ENCODE data around the gene TCF4. TPM values are rescaled to one million over a fixed set of nuclear protein-coding genes. Genes with fewer than 3 reads are reported as not detected.
A peak's percentile ranks its signal among the peaks of the same experiment; 100 is the strongest.

The TCF4 gene
- total RNA-seq, 1 donor from 2014 or later, result 86.7 TPM

DNA sequence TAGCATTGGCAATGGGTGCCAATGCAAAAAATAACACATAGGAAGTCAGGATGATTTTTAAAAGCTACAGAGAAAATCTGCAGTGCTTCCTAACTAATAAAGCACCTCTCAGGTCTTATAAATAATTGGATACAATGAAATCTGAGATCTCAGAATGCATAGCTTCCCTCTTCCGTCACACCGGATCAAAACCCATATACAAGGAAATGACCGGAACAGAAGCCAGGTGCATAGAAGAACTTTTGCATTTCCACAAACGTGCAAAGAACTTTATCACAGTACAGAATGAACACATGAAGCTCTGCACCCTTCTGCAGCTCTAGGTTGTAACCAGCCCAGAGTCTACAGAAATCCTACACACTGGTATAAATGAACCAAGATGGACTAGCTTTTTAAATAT is 145.4 kb downstream of the TCF4 start:
- no peak for DNase-seq (ENCODE audit: low spot score)

DNA sequence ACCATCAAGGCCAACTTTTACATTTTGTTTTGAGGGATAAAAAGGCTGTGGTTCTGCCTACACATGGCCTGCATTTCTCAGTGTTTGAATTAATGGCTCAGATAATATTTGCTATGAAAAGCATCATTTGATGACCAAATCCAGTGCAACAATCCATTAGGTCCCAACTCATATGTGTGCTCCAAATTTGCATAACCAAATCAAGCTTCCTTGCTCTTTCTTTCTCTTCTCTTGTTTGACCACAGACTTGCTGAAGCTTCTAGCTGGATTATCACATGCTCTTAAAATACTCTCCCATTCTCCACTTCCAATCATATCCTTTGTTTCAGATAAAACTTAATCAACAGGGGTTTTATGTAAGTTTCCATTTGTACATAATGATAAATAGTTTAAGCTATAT is 147.0 kb downstream of the TCF4 start:
- no peak for DNase-seq (ENCODE audit: low spot score)

DNA sequence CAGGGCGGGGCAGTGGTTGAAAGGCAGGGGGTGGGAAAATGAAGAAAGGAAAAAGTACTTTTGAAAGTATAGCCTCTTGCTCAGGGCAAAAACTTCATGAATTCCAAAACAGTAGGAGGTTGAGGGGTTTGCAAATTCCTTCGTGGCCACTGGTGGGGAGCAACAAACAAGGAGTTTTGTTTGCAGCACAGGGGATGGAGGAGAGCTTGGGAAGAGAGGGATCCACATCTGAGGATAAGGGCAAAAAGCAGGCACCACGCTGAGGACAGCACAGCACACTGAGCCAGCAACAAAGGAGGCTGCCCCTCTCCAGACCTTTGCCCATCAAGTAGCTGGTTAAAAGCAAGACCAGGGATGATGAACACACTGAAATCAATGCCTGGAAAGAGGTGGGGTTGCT is 148.9 kb downstream of the TCF4 start:
- no peak for DNase-seq (ENCODE audit: low spot score)

GRCh38 chr18:55435592-55435991 is 152.4 kb downstream of the TCF4 start:
- no peak for DNase-seq (ENCODE audit: low spot score)

GRCh38 chr18:55433648-55434047 is 154.3 kb downstream of the TCF4 start:
- no peak for DNase-seq (ENCODE audit: low spot score)

DNA sequence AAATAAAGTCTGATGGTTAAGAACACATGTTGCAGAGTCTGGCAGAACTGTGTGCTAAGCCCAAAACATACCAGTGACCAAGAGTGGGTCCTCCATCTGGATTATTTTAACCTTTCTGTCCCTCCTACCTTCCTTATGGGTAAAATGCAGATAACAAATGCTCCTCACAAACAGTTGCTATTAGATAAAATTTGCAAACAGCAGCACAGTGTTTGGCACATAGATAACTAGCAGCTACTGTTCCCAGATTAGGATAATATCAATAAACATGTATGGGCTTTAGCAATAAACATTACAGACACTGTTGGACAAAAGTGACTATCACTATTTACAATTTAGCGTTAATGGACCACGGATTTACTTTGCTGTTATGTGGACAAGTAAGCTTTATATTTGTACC is 154.9 kb downstream of the TCF4 start:
- no peak for DNase-seq (ENCODE audit: low spot score)

DNA sequence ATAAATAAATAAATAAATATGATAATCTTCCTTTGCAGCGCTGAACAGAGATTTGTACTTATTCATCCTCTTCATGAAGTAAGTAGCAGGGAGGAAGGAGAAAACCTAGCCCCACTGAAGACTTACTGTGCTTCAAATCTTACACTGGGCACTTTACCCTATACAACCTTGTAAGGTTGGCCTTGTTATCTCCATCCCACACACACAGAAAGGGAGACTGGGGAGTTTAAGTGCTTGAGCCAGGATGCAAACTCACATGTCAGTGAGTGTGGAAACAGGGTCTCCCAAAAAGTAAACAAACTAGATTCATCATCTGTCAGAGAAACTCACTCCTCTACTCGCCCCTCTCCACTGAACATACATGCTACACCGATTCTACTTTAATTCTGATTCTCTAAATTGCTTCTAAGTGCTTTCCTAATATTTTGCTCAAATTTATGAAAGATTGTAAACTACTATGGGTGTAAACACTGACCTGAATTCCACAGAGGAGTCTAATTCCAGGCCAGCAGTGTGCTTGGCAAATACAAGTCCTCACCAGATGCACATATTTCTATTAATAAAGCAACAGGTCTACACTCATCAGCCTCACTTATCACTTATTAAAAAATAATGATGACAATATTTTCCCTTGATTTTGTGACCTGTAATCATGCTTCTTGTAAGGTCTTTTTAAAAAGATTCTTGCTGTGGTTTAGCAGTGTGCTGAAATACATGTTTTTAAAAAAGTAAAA is 155.5 kb downstream of the TCF4 start:
- DNase-seq (ENCODE audit: low spot score), result no peak

DNA sequence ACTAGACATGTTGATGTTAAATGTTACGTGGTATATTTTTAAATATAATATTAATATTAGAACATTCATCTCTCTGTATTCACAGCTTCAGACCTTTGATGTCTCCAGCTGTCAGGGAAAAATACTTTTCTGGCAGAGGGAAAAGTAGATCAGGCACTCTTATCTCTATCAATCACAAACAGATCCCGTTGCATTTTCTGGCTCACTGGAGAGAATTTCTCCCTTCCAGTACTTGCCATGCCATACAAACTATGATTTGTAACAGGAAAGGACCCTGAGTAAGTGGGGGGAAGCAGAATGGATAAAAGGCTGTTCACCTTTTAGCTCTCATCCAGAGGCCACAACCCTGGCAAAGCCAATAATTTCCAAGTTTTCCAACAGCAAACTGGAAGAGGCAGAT is 158.0 kb downstream of the TCF4 start:
- no peak for DNase-seq (ENCODE audit: low spot score)

GRCh38 chr18:55427951-55428350 is 160.0 kb downstream of the TCF4 start:
- DNase-seq (ENCODE audit: low spot score), result no peak

- DNase-seq (ENCODE audit: low spot score), result no peak
These were observed 162.3 kb downstream of the TCF4 start for GRCh38 chr18:55425698-55426097.

DNA sequence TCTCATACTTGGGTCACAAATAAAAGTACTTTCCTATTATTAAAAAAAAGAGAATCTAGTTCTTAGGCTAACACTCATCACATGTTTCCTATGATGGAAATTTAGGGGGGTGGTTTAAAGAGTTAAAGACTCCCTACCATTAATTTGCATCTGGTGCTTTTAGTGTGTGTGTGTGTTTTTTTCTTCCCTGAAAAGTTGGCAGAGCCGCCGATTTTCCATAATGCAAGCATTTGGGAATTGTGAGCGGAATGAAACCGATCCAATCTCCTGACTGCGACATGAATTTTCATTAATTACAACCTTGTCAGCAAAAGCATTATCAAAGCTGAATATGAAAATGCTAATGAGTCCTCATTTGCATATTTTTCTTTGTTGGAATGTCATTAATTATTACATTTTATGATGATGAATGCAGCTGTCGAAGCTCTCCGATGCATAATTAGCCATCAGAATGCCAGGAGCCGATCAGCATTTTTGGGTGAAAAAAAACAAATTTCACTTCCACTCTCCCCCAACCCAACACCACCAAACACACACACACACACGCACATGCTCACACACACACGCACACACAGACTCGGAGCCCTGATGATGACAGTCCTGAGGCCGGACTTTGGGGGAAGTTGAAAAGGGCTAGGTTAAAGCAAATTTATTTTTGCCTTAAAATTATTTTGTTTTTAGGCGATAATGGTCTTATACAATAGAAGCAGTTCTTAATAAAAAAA is 165.4 kb downstream of the TCF4 start:
- no peak for DNase-seq (ENCODE audit: low spot score)

DNA sequence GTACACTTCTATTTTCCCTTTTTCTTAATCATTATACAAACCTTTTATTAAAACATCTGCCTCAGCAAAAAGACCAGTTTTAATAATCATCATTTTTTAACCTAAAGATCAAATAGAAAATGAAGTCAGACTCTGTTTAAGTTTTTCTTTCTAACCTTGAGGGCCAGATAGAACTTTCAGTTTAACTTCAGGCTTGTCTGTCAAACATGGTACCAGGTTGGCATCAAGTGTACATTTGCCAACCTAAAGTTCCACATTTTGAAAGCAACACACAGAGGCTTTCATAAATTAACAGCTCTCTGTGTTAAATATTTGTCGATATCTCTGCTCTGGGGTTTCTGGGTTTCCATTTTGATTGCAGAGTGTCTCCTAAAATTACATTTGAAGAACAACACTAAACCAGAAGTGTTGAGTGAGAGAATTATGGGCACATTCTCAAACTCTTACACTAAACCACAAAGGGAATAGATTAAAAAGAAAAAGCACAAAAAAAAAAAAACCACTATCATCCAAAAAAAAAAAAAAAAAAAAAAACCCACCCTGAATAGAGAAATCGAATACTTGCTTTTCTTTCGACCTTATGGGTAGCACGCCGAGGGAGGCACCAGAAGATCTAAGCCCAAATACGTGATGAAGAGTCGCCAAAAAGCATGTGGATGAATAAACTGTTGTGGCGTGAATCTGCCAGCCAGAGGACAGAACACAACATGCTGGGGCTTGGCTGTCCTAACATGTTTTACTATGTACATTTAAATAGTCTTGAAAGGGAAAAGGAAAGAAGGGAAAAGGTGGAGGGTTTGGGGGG is 166.2 kb downstream of the TCF4 start:
- no peak for DNase-seq (ENCODE audit: low spot score)

DNA sequence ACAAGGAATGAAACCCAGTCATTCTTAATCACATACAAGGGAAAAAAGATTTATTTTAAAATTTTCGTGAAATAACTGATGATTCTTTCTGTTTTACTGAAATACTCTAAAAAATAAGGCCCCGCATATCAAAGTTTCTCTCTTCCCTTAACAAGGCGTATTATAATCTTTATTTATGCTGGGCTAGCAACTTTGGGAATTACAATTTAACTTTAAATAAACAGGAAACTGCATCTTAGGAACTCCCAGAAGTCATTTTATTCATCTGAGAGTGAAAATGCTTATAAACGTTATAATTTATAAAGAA is 166.7 kb downstream of the TCF4 start:
- DNase-seq (ENCODE audit: low spot score), result no peak

GRCh38 chr18:55420665-55421307 is 167.2 kb downstream of the TCF4 start:
- no peak for DNase-seq (ENCODE audit: low spot score)

DNA sequence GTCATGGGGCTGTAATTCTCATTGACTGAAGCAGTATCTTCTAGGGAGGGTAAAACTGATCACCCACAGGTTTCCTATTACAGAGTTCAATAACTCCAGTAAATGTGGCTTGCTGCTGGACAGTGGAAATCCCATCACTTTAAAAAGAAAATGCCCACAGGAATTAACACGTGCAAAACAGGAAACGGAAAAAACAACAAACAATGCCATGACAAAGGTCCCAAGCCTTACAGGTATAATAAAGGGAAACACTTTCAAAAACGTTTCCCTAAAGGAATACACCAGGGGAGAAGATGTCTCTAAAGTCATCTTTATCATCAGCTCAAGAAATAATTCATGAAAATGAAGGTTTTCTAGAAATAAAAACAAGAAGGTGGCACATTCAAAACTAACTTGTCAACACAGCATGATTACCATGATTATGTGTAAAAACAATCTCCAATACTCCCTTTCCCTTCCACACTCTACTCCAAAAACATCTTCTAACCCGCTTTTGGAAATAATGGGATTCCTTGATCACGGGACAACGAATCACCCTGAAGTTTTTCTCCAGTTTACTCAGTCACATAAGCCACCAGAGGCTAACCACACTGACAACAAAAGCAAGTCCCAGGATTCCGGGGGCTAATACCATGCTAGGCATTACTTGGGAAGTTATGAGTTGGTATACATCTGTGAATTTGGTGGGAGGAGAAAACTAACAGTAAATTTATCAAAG is 167.9 kb downstream of the TCF4 start:
- no peak for DNase-seq (ENCODE audit: low spot score)

GRCh38 chr18:55419132-55419946 is 168.7 kb downstream of the TCF4 start:
- DNase-seq (ENCODE audit: low spot score), result no peak

- DNase-seq (ENCODE audit: low spot score), result no peak
These were observed 169.6 kb downstream of the TCF4 start for GRCh38 chr18:55418439-55418838.

GRCh38 chr18:55416791-55417190 is 171.2 kb downstream of the TCF4 start:
- DNase-seq (ENCODE audit: low spot score), result no peak

- DNase-seq (ENCODE audit: low spot score), result peak; percentile 84
These were observed 172.6 kb downstream of the TCF4 start for GRCh38 chr18:55415258-55415871.

- no peak for DNase-seq (ENCODE audit: low spot score)
These were observed 173.5 kb downstream of the TCF4 start for GRCh38 chr18:55414475-55414874.

All from ureter (tissue), 1 donor.